ENCODE data around the gene LMNTD1.

Gene LMNTD1

DNA sequence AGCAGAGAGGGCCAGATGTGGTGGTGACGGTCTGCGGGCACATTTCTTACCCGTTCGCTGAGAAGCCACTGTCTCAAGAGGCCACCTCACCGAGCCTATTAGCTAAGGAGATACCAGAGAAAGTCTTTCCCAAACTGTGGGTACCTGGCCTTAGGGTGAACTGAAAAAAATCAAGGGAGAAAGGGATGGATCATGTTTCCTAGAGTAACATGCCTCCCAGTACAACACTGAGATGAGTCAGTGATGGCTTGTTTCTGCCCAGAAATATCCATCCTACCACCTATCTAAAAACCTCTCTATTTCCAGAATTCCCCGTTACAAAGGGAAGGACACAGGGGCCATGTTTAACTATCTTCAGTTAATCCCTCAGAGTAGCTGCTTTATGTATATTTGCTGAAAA is 83.7 kb downstream of the LMNTD1 start:
- TF ChIP-seq, protein P1, sequence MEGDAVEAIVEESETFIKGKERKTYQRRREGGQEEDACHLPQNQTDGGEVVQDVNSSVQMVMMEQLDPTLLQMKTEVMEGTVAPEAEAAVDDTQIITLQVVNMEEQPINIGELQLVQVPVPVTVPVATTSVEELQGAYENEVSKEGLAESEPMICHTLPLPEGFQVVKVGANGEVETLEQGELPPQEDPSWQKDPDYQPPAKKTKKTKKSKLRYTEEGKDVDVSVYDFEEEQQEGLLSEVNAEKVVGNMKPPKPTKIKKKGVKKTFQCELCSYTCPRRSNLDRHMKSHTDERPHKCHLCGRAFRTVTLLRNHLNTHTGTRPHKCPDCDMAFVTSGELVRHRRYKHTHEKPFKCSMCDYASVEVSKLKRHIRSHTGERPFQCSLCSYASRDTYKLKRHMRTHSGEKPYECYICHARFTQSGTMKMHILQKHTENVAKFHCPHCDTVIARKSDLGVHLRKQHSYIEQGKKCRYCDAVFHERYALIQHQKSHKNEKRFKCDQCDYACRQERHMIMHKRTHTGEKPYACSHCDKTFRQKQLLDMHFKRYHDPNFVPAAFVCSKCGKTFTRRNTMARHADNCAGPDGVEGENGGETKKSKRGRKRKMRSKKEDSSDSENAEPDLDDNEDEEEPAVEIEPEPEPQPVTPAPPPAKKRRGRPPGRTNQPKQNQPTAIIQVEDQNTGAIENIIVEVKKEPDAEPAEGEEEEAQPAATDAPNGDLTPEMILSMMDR (conservative IDR thresholded peaks at IDR 0.05) = no peak
- TF ChIP-seq ZFX (IDR thresholded peaks at IDR 0.05) = no peak
- H3K27ac ChIP-seq = no peak overlapping the region

DNA sequence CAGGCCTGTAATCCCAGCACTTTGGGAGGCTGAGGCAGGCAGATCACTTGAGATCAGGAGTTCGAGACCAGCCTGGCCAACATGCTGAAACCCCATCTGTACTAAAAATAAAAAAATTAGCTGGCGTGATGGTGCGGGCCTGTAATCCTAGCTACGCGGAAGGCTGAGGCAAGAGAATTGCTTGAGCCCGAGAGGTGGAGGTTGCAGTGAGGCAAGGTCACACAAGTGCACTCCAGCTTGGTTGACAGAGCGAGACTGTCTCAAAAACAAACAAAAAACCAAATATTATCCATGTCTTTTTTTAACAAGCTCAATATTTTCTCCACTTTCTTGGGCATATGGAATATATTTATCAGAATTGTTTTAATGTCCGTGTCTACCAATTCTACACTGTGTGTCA is 89.6 kb downstream of the LMNTD1 start:
- no peak overlapping the region for H3K27ac ChIP-seq
- no peak for TF ChIP-seq ZFX (IDR thresholded peaks at IDR 0.05)
- TF ChIP-seq, protein P1 (conservative IDR thresholded peaks at IDR 0.05) = no peak

DNA sequence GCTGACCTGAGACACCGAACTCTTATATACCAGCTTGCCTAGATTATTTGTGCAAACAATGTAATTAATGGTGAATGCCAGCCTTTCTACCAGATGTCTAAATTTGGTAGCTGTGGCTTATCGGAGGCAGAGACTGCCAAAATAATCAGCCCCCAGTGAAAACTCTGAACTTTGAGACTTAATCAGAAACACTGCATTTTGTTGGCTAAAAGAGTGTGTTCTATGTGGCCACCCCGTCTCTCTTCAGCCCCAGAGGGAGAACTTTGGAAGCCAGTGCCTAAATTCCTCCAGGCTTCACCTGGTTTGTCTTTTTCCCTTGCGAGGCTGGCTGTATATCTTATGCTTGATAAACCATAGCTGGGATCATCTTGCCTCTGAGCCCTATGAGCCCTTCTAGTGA is 90.1 kb downstream of the LMNTD1 start:
- TF ChIP-seq, protein P1 (conservative IDR thresholded peaks at IDR 0.05) = no peak
- TF ChIP-seq ZFX (IDR thresholded peaks at IDR 0.05) = no peak
- H3K27ac ChIP-seq = no peak overlapping the region

DNA sequence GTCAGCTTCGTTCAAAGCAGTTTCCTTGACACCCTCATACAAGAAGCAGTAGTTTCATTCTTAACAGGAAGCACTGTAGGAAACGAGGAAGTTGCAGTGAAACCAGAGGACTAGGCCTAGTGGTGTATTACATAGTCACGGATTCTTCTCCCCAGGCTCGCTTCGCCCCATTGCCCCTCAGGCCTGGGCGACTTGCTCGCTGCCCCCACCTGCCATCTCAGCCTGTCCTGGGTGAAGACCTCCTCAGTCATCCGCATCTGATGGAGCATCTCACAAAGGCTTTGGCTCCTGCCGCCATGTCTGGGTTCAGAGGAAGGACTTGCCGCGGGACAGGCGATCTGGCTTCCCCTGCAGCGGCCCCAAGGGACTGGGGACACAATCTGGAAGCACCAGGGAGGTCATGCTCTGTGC is 93.5 kb downstream of the LMNTD1 start:
- H3K27ac ChIP-seq = no peak overlapping the region
- TF ChIP-seq, protein P1 (conservative IDR thresholded peaks at IDR 0.05) = no peak
- TF ChIP-seq ZFX (IDR thresholded peaks at IDR 0.05) = no peak

DNA sequence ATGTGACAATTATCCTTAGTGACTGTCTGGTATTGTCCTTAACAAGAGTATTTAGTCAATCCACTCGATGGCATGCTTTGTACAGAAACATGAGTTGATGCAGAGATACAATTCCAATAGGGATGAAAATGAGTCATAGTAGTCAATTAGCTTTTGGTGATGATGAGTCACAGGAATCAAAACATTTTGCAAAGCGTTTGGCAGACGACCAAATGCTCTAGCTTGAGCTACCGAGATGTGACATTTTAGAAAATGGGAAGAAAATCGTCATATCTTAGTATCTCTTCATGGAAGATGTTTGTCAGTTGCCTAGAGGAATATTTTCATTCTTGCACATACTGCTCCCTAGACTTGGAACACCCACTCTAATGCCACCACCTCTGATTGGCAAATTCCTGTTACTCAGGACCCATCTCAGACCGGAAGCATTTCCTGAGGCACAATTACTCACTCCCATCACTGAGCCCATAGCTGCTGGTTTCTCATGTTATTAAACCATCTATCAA is 95.0 kb downstream of the LMNTD1 start:
- no peak overlapping the region for H3K27ac ChIP-seq
- no peak for TF ChIP-seq ZFX (IDR thresholded peaks at IDR 0.05)
- TF ChIP-seq, protein P1 (conservative IDR thresholded peaks at IDR 0.05) = no peak

DNA sequence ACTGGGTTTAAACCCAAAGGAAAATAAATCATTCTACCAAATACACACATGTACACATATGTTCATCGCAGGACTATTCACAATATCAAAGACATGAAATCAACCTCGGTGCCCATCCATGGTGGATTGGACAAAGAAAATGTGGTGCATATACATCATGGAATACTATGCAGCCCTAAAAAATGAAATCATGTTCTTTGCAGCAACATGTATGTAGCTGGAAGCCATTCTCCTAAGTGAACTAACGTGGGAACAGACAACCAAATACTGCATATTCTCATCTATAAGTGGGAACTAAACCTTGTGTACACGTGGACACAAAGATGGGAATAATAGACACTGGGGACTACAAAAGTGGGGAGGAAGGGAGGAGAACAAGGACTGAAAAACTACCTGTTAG is 96.6 kb downstream of the LMNTD1 start:
- TF ChIP-seq, protein P1 (conservative IDR thresholded peaks at IDR 0.05) = no peak
- TF ChIP-seq ZFX (IDR thresholded peaks at IDR 0.05) = no peak
- H3K27ac ChIP-seq = no peak overlapping the region

DNA sequence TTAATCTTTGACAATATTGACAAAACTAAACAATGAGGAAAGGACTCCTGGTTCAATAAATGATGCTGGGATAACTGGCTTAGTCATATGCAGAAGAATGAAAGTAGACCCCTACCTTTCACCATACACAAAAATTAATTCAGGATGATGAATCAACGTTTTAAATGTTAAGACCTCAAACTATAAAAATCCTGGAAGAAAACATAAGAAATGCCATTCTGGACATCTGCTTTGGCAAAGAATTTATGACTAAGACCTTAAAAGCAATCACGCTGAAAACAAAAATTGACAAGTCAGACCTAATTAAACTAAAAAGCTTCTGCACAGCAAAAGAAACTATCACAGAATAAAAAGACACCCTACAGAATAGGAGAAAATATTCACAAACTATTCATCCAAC is 97.4 kb downstream of the LMNTD1 start:
- no peak overlapping the region for H3K27ac ChIP-seq
- TF ChIP-seq, protein P1 (conservative IDR thresholded peaks at IDR 0.05) = no peak
- no peak for TF ChIP-seq ZFX (IDR thresholded peaks at IDR 0.05)

Measured in C4-2B (cell line).